NCI-H146 treated with DMSO at 0.1 percent for 48 hours (cell line): ENCODE measurements around the gene CCDC136.

Experiments
- DNase-seq: peaks from one replicate; lab custom pipeline; 2025; ENCODE audit not compliant: unreplicated experiment; lab: John Stamatoyannopoulos, UW

The CCDC136 gene

DNA sequence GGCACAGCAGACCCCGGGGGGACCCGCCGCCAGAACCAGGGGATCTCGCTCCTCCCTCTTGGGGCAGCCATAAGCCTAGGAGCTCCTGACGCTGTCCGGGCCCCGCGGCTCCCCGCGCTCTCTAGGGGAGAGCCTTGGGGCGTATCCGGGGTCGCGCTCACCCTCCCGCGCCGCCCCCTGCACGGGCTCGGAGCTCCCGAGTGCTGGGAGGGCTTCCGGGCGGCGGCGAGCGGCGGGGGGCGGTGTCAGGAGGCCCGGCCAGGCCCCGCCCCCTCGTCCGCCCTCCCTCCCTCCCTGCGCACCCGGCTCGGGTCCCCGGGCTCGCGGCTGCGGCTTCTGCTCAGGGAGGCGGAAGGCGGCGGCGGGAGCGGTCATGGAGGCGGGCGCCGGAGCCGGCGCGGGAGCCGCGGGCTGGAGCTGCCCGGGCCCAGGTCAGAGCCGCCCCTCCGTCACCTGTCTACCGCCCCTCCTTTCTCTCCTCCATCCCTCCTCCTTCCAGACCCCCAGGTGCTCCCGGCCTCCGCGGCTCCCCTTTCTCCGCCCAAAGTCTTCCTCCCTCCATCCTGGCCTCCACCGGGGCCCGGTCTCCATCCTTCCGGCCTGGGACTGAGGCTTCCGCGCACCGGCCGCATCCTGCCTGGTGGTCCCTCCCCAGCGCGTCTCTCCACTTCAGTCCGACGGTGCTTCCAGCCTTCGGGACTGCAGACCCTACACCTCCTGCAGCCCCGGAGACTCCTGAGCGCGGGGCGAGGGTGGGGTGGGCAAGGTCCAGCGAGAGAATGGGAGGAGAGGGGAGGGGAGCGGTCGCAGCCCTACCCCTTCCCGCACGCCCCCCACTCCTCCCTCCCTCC, at the start of gene CCDC136:
TSS of gene CCDC136 (plus strand) at position 848 of the 851 bp plus-strand sequence. CDS start 444 bp downstream, outside the sequence.
- peak; percentile 19 for DNase-seq

DNA sequence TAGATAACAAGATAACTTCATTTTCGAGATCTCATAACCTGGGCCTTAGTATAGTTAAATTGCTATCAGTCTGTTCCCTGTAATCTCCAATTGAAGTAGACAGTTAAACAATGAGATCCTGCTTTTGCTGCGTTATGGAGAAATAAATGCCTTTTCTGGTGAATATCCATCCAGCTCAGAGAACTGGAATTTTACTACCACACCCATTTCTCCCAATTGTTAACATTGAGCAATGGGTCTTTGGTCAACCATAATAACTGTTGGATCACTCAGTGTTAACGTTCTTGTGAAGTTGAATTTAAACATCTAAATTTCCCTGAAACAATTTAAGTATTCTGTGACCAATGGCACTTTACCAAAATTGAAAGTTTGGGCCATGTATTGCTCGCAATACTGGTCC, 49.6 kb upstream of the CCDC136 start:
- no peak for DNase-seq

DNA sequence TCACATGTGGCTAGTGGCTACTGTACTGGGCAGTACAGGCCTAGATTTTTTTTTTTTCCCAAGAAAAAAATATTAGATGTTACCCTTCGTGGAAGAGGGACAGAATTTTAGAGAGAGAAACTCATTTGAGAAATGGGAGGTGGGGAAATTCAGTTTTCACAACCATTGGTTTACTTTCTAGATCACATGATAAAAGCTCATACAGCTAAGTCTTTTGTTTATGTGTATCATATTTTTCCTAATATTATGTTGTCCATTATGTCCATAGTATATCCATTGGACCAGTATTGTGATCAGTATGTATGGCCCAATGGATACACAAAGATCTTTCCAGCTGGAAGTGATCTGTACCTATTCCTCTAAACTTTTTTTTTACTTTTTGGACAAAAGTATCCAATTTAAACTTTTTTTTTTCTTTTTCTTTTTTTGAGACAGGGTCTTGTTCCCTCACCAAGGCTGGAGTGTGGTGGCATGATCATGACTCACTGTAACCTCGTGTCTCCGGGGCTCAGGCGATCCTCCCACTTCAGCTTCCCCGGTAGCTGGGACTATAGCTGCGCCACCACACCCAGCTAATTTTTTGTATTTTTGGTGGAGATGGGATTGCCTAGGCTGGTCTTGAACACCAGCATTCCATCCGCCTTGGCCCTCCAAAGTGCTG, 48.5 kb upstream of the CCDC136 start:
- no peak for DNase-seq

DNA sequence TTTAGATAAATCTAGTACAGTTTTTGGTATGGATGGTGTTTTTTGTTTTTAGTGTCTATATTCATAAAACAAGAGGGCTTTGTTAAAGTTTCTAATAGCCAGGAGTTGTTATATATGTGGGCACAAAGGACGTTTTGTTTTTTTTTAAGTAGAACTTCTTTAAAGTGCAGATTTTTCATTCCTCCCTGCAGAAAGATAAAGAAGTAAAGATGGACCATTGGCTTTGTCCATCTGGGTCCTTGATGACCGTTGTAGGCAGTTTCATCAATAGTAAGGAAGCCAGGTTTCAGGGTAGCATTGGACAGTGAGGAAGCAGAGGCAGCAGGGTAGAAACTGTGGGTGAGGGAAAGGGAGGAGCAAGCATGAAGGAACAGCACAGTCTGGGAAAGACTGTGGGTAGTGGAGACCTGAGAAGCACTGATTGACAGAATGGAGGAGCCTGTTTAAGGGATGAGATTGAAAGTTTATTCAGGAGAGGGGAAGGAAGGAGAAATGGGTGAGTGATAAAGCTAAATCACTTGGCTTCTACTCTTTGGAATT, 47.3 kb upstream of the CCDC136 start:
- no peak for DNase-seq

DNA sequence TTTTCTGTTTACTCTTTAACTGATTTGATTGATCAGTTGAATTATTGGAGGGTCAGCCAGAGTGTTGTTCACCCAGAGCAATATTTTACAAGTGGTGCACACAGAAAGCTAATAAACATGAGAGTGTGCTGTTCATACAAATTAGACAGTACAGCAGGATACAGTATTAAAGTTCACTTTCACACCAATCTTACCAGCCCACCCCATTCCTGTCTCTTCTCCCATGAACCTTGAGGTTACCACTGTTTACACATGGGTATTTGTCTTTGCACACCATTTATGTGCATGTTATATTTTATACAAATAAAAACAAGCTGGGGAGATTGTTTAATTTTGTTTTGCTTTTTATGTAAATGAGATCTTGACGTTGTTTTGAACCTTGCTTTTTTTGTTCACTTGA, 46.1 kb upstream of the CCDC136 start:
- DNase-seq = no peak

DNA sequence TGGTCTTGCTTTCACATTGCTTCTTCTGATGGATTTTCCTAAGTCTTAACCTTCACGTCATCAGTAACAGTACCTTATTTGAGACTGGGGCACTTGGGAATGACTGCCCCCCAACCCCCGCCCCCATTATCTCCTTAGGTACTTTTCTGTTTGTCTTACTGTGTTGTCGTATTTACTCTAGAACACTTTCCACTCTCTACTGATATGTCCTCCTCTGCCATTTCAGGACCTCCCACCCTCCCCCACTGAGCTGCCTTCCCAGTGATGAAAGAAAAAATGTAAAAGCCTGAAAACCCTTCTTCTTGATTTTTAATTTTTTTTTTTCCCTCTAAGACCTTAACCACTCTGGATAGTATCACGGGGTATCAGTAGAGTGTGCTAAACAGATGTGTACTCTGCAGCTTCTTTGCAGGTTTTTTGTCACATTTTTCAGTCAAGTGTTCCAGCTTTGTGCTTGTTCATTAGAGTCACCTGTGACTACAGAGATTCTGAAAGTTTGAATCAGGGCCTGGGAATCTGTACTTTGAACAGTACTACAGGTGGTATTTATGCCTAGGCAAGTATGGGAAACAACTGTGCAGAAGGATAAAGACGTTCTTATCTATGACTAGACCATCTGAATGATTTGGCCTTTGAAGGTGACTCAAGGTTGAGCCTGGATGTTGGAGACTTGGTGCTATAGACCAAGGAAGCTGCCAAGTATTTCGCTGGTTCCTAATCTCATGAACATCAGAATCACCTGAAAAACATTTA, 44.3 kb upstream of the CCDC136 start:
- DNase-seq = no peak

DNA sequence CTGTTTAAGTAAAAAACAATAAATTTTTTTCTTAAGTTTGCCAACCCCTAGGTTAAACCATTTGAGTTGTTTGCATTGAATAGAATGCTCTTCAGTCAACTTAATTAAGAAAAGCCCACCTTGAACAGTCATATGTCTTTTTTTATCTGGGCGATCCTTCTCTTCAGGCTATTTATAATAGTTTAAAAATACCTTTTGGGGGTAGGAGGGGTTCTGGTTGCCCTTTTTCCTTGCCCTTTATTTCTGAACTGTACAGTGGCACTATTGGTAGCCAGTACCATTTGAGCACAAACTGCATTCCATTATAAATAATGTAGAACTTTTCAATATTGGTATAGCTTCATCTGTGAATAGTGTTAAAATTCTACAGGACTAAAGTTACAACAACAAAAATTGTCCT, 39.5 kb upstream of the CCDC136 start:
- DNase-seq = no peak

DNA sequence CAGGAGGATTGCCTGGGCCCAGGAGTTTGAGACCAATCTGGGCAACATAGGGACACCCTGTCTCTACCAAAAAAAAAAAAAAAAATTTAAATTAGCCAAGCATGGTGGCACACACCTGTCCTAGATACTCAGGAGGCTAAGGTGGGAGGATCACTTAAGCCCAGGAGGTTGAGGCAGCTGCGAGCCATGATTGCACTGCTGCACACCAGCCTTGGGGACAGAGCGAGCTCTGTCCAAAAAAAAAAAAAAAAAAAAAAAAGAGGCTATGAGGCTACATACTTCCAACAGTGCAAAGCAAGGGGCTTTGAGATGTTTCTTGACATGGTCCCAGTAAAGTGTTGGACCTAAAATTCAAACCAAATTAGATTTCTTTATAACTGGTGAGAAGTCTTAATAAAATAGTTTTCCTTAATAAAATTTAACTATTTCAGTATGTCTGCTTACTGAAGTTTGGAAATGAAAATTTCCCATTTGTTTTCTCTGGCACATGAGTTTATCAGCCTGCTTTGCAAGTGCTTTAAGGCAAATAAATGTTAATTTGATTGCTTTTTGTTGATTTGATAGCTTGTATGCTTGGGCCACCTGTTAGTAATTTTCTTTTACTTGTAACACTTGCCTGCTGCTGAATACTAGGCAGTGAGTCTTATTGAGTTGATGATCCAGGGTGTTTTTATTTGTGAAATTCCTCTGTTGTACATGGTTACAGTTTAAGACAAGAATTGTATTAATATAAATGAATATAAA, 36.5 kb upstream of the CCDC136 start:
- no peak for DNase-seq

DNA sequence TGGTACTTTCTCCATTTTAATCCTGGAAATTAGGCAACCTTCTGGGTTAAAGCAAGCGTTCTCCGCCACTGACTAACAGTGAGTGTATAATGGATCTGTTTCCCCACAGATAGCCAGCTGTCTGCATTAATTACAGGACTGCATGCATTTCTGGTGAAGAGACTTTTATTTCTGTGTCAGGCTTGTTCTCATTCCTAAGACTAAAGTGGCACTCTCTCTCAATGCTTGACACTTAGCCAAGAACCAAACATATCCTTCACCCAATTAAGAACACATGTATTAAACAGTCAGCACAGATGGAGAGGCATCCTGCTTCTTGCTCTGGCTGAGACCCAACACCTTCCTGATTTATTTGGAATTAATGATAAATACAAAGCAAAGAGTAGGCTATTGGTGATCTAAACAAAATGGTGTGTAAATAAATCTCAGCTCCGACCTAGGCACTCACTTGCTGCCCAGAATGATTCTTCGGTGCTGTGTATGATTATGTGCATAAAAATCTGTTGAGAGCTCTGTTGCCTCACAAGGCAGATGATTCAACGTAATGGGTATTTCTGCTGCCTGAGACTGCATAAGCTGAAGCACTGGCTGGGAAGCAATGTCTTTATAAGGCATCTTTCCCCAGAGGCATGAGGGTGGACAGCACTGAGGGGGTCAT, 35.8 kb upstream of the CCDC136 start:
- DNase-seq = no peak

DNA sequence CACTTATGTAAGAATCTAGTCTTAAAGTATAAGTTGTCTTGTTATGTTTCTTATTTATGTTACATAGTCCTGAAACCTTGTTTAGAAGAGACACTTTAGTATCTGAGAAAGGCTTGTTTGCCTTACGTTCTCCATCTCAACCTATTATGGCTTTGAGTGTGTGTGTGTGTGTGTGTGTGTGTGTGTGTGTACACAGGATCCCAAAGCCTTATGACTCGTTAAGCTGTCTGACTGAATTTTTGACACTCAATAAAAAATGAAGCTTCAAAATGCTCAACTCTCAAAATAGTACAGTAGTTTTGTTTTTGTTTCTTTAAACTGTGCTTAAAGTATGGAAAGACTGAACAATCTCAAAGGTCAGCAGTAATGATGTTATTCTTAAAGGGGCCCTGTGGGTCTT, 34.6 kb upstream of the CCDC136 start:
- no peak for DNase-seq

DNA sequence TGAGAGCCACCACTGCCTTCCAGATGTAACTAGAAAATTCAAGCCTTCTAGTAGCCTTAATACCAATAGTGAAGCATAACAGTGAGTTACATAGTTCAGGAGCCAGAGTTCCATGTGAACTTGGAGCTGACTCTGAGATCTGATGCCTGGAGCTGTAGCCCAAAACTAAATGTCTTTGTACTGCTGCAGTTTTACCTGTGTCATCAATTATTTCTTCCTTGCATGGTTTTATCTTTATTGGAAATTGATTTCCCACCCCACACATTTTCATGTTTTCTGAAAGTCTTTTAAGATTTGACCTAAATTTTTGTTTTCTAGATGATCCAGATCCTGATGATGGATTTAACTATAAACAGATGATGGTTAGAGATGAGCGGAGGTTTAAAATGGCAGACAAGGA, 33.2 kb upstream of the CCDC136 start:
- DNase-seq = no peak

DNA sequence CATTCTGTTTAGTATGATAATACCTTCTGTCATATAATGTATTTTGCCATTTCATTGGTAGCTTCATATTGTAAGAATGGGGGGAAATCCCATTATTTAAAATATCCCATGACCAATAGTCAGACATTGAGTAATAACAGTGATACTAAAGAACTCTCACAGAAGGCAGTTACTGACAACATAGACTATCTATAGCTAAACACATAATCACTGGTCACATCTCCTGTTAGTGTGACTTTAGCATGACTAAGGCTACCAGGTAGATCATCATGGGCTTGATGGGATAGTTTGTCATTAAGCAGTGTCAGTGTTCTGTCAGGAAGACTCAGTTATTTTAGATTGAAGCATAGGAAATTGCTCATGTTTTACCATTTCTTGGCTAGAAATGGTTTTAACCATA, 32.5 kb upstream of the CCDC136 start:
- DNase-seq = no peak

DNA sequence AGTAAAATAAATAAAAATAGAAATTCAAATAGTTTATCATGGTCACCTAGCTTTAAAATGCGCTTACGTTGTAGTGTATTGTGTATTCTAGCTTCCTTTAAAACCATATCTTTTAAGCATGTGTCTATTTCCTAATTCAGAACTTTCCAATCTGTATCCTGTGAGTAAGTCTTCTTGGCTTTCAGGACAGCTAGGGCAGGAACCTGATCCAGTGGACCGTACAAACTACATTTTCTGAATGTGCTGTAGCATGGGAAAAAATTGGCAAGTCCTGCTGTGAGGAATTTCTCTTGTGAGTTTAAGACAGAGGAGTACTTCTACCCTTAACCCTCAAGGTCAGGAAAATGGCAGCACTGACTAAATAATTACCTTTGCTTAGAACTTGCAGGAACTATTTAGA, 28.2 kb upstream of the CCDC136 start:
- no peak for DNase-seq

DNA sequence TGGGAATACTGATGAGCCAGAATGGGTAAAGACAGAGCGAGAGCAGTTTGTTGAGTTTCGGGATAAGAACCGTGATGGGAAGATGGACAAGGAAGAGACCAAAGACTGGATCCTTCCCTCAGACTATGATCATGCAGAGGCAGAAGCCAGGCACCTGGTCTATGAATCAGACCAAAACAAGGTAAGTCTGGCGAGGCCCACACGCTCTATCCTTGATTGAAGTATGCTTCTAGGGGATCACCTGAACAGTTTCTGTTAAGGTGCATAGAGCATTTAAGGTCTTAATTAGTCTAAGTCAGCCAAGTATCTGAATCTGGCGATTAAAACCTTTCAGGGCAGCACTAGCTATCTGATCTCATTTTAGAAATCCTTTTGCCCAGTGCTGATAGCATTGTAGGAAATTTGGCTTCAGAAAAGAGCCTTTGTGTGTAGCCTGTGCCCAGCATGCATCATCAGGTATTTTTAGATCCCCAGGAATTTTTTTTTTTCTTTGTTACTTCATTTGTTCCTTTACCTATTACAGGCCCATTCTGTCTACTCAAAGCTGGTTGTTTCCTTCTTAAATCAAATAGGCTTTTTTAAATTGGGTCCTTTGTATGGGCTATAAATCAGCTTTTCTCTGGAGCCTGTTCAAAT, 24.2 kb upstream of the CCDC136 start:
- no peak for DNase-seq

DNA sequence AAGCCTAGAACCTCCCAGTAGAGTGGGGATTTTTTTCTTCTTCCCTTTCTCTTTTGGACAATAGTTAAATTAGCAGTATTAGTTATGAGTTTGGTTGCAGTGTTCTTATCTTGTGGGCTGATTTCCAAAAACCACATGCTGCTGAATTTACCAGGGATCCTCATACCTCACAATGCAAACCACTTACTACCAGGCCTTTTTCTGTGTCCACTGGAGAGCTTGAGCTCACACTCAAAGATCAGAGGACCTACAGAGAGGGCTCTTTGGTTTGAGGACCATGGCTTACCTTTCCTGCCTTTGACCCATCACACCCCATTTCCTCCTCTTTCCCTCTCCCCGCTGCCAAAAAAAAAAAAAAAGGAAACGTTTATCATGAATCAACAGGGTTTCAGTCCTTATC, 21.5 kb upstream of the CCDC136 start:
- DNase-seq = no peak

DNA sequence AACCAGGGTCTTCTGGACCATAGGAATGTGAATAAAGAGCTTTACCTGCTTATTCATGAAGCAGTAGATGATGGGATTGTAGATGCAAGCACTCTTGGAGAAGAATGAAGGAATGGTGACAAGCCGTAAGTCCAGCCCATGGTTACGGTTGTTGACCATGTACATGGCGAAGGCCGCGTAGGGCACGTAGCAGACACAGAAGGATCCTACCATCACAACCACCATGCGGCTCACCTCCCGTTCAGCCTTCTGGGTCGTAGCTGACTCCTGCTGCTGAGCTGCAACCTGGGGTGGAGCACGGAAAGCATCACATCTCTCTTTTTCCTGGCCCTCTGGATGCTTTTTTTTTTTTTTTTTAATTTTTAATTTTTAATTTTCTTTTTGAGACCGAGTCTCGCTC, 18.2 kb upstream of the CCDC136 start:
- no peak for DNase-seq

DNA sequence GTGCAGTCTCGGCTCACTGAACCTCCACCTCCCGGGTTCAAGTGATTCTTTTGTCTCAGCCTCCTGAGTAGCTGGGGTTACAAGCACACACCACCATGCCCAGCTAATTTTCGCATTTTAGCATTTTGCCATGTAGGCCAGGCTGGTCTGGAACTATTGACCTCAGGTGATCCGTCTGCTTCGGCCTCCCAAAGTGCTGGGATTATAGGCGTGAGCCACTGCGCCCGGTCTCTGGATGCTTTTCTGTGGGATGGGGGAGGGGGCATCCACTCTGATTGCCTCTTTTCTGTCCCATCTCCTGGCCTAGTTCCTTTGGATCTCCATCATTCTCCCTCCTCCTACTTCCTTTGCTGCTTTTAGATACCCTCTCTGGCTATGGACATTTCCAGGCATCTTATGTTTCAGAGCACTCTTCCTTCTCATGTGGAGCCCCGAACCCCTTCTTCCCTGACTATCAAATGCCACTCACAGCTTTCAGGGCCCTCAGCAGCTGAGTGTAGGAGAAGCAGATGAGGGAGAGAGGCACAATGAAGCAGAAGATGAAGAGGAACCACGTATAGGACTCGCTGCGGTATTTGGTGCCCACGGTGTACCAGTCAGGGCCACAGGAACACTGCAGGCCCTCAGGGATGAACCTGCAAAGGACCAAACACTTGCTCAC, 17.6 kb upstream of the CCDC136 start:
- DNase-seq = no peak

DNA sequence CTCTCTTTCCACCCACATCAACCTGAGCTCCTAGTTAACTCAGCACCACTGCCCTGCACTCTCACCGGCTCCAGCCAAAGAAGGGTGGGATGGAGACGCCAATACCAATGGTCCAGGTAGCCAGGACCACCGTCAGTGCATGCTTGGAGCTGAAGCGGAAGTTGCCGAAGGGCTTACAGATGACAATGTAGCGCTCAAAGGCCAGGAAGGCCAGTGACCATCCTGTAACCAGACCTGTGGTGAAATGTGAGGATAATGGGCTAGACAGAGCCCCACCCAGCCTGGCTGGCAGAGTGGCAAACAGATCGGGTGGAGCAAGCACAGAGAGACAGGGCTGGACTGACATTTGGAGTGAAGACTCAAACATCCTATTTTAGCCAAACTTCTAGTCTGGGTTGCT, 16.8 kb upstream of the CCDC136 start:
- DNase-seq = no peak

DNA sequence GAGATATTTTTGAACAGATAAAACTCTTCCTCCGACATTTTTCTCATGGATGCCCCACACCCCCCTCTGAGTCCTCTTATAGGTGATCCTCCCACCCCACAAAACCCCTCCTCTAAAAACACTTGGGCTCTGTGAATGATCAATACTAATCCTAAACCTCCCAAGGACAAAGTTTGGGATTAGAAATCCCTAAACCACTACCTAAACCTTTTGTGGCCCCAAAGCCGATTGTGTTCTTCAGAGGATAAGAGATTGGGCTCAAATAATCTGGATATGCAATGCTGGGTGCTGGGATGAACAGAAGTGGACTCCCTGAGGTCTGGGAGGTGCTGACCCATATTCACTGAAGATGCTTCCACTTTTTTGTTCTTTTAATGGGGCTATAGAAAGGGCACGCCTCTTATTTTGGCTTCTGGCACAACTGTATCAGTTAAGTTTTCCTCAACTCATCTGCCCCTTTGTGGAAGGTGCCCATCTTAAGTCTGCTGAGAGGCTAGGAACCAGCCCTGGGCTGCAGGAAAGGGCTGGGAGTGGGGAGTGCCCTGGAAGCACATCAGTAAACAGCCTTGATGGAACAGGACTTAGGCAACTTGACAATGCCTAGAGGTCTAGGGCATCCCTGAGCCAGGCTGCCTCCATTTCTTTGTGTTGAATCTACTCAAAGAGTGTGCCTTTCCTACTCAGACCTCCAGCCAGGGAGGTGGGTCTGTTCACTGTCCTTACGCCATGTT, 15.9 kb upstream of the CCDC136 start, which contains the start of gene OPN1SW:
TSS of gene OPN1SW (minus strand) at position 51 of the 731 bp plus-strand sequence. CDS start at position 38, 13 bp downstream.
- no peak for DNase-seq
